HG02870 (cell line): ENCODE results near the gene TBXAS1.

Experiments
- ATAC-seq: cut with Tn5 transposase; IDR thresholded peaks from one replicate; pipeline ENCODE4 v1.9.1; 2021; ENCODE audit warnings: mild to moderate bottlenecking, moderate library complexity; ENCODE audit not compliant: unreplicated experiment

Gene TBXAS1

GRCh38 chr7:140036224-140036962 lies 207.3 kb downstream of the TBXAS1 start:
- ATAC-seq = no peak

GRCh38 chr7:140039066-140039465 lies 210.0 kb downstream of the TBXAS1 start:
- ATAC-seq = no peak

GRCh38 chr7:140039896-140040295 lies 210.8 kb downstream of the TBXAS1 start:
- no peak for ATAC-seq

DNA sequence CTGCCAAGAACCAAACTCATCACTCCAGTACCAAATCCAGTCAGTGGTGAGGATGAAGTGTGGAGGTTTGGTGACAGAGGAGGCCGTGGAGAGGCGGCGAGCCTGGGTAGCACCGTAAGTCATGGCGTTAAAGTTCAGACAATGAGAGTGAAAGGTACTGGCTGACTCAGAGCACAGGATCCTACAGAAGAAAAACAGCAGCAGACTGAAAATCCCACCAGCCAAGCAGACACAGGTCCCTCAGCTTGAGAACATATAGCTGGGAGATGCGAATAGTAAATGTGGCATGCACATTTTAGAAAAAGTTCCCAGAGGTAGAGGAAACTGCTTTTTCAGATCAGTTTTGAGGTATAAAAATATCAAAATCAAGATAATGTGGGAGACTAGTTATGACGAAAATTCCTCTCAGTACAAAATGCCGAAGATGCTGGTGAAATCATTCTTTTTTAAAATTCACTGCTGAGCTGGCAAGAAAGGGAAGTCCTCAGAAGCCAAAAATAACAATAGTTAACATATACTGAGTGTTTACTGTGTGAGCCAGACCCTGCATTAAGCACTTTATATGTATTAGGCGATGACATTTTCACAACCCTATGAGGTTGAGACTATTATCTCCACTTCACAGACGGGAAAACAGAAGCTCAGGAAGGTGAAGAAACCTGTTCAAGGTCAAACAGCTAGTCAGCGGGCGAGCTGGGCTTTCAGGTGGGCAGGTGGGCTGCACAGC lies 212.8 kb downstream of the TBXAS1 start:
- ATAC-seq = no peak

- no peak for ATAC-seq
Measured at GRCh38 chr7:140042386-140042670, 213.3 kb downstream of the TBXAS1 start.

DNA sequence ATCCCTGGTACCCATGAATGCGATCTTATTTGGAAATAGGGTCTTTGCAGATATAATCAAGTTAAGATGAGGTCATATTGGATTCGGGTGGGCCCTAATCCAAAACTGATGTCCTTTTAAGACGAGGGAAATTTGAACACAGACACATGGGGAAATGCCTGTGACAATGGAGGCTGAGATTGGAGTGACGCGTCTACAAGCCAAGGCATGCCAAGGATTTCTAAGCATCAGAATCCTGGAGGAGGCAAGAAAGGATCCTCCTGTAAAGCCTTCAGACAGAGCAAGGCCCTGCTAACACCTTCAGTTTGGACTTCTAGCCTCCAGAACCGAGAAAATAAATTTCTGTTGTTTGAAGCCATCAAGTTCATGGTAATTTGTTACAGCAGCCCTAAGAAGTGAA lies 215.2 kb downstream of the TBXAS1 start:
- ATAC-seq = no peak

DNA sequence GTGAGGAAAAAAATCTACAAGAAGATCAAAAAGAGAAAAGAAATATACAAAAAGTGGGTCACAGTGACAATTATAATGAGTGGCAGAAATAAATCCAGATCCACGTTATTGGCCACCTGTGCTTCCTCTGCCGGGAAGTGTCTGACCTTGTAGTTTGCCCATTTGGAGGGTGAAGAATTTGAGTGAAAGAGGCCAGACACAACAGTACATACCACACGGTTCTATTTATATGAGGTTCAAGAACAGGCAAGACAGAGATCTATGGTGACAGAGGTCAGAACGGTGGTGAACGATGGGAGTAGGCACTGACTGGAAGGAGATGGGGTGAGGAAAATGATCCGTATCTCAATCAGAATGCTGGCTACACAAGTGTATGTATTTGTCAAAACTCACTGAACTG lies 216.6 kb downstream of the TBXAS1 start:
- ATAC-seq = no peak

DNA sequence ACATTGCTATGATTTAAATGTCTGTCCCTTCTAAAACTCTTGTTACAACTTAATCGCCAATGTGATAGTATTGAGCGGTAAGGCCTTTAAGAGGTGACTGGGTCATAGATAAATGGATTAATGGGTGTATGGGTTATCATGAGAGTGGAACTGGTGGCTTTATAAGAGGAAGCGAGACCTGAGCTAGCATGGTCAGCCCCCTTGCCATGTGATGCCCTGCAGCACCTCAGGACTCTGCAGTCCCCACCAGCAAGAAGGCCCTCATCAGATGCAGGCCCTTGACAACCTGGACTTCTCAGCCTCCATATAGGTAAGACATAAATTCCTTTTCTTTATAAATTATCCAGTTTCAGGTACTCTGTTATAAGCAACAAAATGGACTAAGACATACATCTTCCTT lies 218.1 kb downstream of the TBXAS1 start:
- ATAC-seq = no peak

DNA sequence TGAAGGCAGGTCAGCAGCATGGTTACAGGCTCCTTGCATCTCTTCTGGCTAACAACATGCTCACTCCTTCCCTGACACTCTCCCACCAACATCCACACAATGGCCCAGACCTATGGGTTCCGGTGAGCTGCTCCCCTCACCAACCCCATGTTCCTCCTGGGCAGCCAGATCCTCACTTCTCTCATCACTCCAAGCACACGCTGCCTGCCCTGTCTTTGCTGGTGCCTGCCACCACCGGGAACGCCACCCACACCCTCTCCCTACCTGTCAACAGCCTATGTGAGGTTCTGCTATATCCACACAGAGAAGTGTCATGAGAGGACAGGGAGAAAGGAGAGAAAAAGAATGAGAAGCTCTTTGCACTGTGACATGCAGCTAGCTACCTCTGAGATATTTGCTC lies 219.1 kb downstream of the TBXAS1 start:
- ATAC-seq = no peak

GRCh38 chr7:140048989-140049338 lies 219.9 kb downstream of the TBXAS1 start:
- no peak for ATAC-seq

DNA sequence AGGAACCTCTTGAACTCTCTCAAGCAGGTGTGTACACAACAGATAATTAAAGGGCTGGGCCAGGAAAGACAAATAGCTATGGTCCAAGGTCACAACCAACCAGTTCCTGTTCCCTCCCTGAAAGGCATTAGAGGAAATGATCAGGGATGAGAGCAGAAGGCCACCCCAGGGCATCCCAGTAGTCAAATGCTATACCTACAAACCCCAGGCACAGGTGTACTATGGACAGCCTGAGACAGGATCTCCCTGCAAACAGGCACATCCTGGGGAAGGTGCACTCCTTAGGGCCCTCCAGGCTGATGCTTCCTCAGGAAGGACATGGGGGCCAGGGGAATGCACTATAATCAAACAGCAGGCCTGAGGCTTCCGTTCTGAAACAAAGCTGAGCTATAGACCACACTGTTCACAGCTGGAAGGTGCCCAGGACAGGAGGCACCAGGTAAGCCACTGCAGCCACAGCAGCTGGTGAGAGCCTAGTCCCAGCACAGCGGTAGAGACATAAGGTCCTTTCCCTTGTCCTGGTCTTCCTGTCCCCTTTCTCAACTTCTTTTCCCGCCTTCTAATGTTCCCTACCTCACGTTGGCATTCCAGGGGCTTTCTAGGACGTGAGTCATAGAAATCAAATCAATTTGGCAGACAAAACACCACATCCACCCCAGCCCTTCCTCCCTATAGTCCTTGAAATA lies 220.4 kb downstream of the TBXAS1 start:
- no peak for ATAC-seq

DNA sequence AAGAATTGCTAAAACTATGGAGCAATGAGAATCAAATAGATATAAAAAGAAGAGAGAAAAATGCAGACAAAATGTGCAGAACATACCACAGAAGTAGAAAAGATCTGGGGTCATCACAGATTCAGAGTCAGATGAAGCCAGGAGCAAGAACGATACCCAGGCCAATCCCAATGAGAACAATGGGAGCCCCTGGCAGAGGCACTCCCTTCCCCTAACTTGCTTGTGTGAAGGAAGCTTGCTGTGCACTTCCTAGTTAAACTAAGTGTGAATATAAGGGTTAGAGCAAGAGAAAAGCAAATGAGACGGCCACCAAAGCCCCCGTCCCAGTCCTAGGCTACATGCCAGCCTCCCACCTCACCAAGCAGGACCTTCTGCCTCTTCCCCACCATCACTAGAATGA lies 221.0 kb downstream of the TBXAS1 start:
- no peak for ATAC-seq

DNA sequence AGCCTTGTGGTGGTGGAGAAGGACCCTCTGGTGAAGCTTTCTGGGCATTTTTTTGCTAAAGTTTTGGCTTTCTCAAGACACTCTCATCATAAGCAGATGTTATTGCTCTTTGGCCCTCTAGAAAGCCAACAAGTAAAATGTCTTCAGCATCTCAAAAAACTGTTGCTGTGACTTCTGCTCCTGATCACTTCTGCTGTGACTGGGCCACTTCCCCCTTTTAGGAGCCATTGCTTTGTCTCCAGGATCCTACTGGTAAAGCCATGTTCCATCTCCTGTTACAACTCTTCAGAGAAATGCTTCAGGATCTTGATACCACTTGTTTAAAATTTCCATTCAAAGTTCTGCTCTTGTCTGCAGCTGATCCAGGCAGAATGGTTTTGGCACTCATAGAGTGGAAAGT lies 222.8 kb downstream of the TBXAS1 start:
- ATAC-seq = no peak

GRCh38 chr7:140053812-140054539 lies 224.9 kb downstream of the TBXAS1 start:
- ATAC-seq = no peak

DNA sequence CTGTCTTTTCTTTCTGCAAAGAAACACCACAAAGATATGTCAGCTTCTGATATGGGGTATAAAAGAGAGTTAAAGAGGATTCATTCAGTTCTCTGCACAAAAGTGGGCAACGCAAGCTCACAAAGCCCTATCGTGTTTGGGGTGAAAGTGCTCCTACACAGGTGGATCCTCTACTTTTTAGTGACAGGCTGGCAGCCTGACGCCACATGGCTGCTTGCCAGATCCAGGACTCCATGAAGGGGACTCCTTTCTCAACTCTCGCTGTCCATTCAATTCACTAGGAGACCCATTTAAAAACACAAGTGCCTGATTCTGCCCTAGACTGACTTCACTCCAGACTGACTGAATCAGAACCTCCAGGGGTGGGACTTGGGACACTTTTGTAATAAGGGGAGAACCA lies 225.7 kb downstream of the TBXAS1 start:
- ATAC-seq = no peak

GRCh38 chr7:140055833-140056232 lies 226.8 kb downstream of the TBXAS1 start:
- ATAC-seq = no peak

DNA sequence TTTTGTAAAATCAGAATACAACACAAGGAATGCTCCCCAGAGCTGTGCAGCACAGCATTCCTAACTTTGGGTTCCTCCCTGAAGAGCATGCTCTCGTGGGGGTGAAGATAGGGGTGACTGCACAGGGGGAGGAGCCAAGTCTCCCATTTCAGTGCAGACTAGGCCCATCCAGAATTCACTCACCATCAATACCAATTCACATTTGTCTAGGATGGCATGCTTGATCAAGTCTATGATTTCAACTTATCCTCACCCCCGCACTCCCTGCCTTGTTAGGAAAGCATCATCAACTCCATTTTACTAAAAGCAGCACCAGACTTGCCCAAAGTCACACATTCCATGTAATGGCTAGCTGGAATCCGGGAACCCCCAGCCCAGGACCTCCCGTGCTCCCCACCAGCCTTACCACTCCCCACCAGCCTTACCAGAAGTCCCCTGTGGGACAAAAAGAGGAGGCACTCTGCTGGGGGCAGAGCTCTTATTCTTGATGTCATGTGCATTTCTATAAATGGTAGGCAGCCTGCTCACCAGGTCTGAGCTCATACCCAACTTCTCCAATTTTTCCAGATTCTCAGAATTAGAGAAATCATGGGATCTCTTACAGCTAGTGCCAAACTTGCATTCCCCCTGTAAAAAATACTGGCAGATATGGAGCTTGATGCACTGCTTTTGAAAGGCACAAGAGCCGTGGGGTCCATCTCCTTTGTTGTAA lies 227.5 kb downstream of the TBXAS1 start:
- no peak for ATAC-seq

GRCh38 chr7:140057143-140057535 lies 228.1 kb downstream of the TBXAS1 start:
- ATAC-seq = no peak

GRCh38 chr7:140058517-140058916 lies 229.5 kb downstream of the TBXAS1 start:
- no peak for ATAC-seq

- ATAC-seq = no peak
Measured at GRCh38 chr7:140059273-140060242, 230.5 kb downstream of the TBXAS1 start.
